CD8-positive, alpha-beta memory T cell (primary cell): ENCODE results near the gene MIB2. TPM values are rescaled to one million over a fixed set of nuclear protein-coding genes. Genes with fewer than 3 reads are reported as not detected.
"Not testable (repeated sequence)": the region's sequence is repeated elsewhere in the genome, so short reads cannot be mapped to it uniquely, and the experiment has no call there.

ENCODE experiments used
- CTCF ChIA-PET: fragments of 350-600 bp; sonication (Branson Sonifier 250); formaldehyde crosslinking; loops from one replicate; lab custom pipeline; 2021; ENCODE audit warnings: antibody characterized with exemption; lab: Charles Lee
- POLR2A ChIA-PET: fragments of 350-600 bp; sonication (Branson Sonifier 250); formaldehyde crosslinking; loops from one replicate; lab custom pipeline; 2021; ENCODE audit warnings: antibody characterized with exemption; lab: Charles Lee
- DNase-seq, 5 donors: peaks; one replicate each; pipeline versions ENCODE4 v3.0.0 to v3.0.0-alpha.2; 2020 to 2022; ENCODE audit warnings: mixed read lengths in 1 of 5
- H3K27ac ChIP-seq: one replicate; pipeline ENCODE4 v1.7.0; 2013; ENCODE audit warnings: low read depth, mild to moderate bottlenecking, low read length, moderate library complexity
- H3K27me3 ChIP-seq: 2 replicates; pipeline ENCODE4 v1.7.0; 2013; ENCODE audit warnings: low read length, mild to moderate bottlenecking; ENCODE audit not compliant: insufficient read depth, poor library complexity, severe bottlenecking
- H3K36me3 ChIP-seq: 2 replicates; pipeline ENCODE4 v1.7.0; 2013; ENCODE audit warnings: mild to moderate bottlenecking, low read length, moderate library complexity; ENCODE audit not compliant: insufficient read depth
- H3K4me1 ChIP-seq: 2 replicates; pipeline ENCODE4 v1.7.0; 2013; ENCODE audit warnings: mild to moderate bottlenecking, low read length, moderate library complexity; ENCODE audit not compliant: insufficient read depth
- H3K4me3 ChIP-seq: 2 replicates; pipeline ENCODE4 v1.7.0; 2013; ENCODE audit warnings: mild to moderate bottlenecking, low read length
- H3K9me3 ChIP-seq: 2 replicates; pipeline ENCODE4 v1.7.0; 2013; ENCODE audit warnings: mild to moderate bottlenecking, low read length
- H3K27ac Mint-ChIP-seq, 8 donors: one replicate each; pipeline ENCODE4 v1.8.0; 2020 to 2021; ENCODE audit warnings: mixed read lengths in 8 of 8, mild to moderate bottlenecking in 6 of 8, inconsistent platforms in 3 of 8, moderate library complexity in 3 of 8
- H3K27me3 Mint-ChIP-seq, 2 donors: one replicate each; pipeline ENCODE4 v1.8.0; 2020 to 2021; ENCODE audit warnings: mixed read lengths in 2 of 2, mild to moderate bottlenecking in 1 of 2, moderate library complexity in 1 of 2
- H3K36me3 Mint-ChIP-seq, 3 donors: one replicate each; pipeline ENCODE4 v1.8.0; 2020 to 2021; ENCODE audit warnings: mixed read lengths in 3 of 3, inconsistent platforms in 1 of 3, mild to moderate bottlenecking in 1 of 3
- H3K4me1 Mint-ChIP-seq, 3 donors: one replicate each; pipeline ENCODE4 v1.8.0; 2020 to 2021; ENCODE audit warnings: mixed read lengths in 3 of 3, inconsistent platforms in 1 of 3, mild to moderate bottlenecking in 1 of 3
- H3K4me3 Mint-ChIP-seq, 7 donors: one replicate each; pipeline ENCODE4 v1.8.0; 2020 to 2021; ENCODE audit warnings: mixed read lengths in 7 of 7, mild to moderate bottlenecking in 6 of 7, moderate library complexity in 4 of 7, inconsistent platforms in 2 of 7
- H3K9me3 Mint-ChIP-seq, 5 donors: one replicate each; pipeline ENCODE4 v1.8.0; 2020 to 2022; ENCODE audit warnings: mixed read lengths in 5 of 5, mild to moderate bottlenecking in 3 of 5, moderate library complexity in 2 of 5, inconsistent platforms in 1 of 5
- polyA plus RNA-seq: library from polyadenylated mRNA; unstranded; fragments of 300-500 nt; fragmentation: Illumina TruSeq; gene quantifications from one replicate; pipeline ENCODE4 v1.2.3, GENCODE V29; 2021
- total RNA-seq, 2 experiments: library from RNA; stranded (reverse); gene quantifications; one replicate each; pipeline ENCODE4 v1.2.3, GENCODE V29; 2021

Gene MIB2
- total and polyA plus RNA-seq, 3 experiments from 2014 or later: 40.4 to 46.6 (median 45.7) TPM

DNA sequence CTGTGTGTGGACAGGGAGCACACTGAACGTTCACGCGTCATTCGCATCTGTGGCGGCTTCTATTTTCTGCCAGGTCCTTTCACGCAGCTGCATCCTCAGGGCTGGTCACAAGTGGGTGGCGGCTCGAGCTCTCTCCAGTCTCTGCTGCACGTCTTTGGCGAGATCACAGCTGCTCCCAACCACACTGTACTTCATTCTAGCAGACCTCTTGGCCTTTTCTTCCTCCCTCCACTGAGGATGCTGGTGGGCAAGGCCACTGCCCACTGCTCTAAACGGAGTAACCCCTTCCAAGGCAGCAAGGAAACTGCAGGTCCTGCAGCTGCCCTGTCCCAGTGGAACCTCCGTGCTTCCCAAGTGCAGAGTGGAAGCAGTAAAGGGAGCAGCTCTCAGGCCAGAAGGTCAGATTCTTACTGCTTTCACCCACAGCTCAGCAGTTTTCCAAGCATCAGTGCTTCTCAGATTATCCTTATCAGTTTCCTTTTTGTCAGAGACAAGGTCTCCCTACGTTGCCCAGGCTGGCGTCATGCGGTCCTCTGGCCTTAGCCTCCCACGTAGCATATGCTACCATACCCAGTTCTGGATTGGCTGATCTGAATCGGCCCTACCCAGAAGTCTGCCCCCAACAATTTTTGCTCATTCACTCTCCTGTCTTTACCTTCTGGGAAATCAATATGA is 32.4 kb downstream of the MIB2 start:
- H3K27me3 Mint-ChIP-seq, DNase-seq, H3K4me3 ChIP-seq, POLR2A ChIA-PET, H3K4me1 Mint-ChIP-seq, H3K9me3 ChIP-seq, CTCF ChIA-PET, H3K27ac ChIP-seq, H3K27me3 ChIP-seq, H3K9me3 Mint-ChIP-seq, H3K4me1 ChIP-seq: not testable (repeated sequence)
- Mint-ChIP-seq H3K27ac (peak overlapping the region in 2 of 8 donors; percentile 18 to 64), H3K36me3 (peaks cover 10 to 58% (median 29%) of the 10 kb centered on the region in 3 donors), H3K4me3 (peak overlapping the region in 1 of 7 donors; percentile 42)
- H3K36me3 ChIP-seq: peaks cover 21% of the 10 kb centered on the region

- DNase-seq, H3K9me3 ChIP-seq, H3K9me3 Mint-ChIP-seq, H3K27me3 Mint-ChIP-seq, H3K4me3 ChIP-seq, H3K4me3 Mint-ChIP-seq, POLR2A ChIA-PET, H3K27me3 ChIP-seq, H3K4me1 ChIP-seq, CTCF ChIA-PET, H3K4me1 Mint-ChIP-seq, H3K27ac ChIP-seq: not testable (repeated sequence)
- peaks cover 10 to 62% (median 29%) of the 10 kb centered on the region in 3 donors for H3K36me3 Mint-ChIP-seq
- H3K36me3 ChIP-seq: peaks cover 22% of the 10 kb centered on the region
- H3K27ac Mint-ChIP-seq: peak overlapping the region in 2 of 8 donors; percentile 18 to 64
Measured at GRCh38 chr1:1648265-1648664, 33.0 kb downstream of the MIB2 start.

- H3K27me3 Mint-ChIP-seq, H3K27me3 ChIP-seq, POLR2A ChIA-PET, H3K9me3 Mint-ChIP-seq, H3K4me1 ChIP-seq, H3K9me3 ChIP-seq, CTCF ChIA-PET: not testable (repeated sequence)
- Histone ChIP-seq H3K27ac (peak within 1 kb of the TSS; percentile 92), H3K4me3 (peak within 1 kb of the TSS; percentile 43), H3K36me3 (peaks cover 19% of the 10 kb centered on the region)
- peaks cover 0 to 29% (median 2%) of the 10 kb centered on the region in 3 donors for H3K36me3 Mint-ChIP-seq
- H3K27ac Mint-ChIP-seq: peak within 1 kb of the TSS; percentile 91 to 100 (median 100)
- peak within 1 kb of the TSS; percentile 91 to 99 (median 96) for H3K4me3 Mint-ChIP-seq
- peak; percentile 93 to 98 (median 97) for DNase-seq
- peaks cover 6 to 13% (median 7%) of the 10 kb centered on the region in 3 donors for H3K4me1 Mint-ChIP-seq
Measured at GRCh38 chr1:1658583-1659549, 43.6 kb downstream of the MIB2 start, which contains the start of gene CDK11B. Gene CDK11B (minus strand): TSS chr1:1659004. CDS start chr1:1657485, 1,519 bp downstream.

DNA sequence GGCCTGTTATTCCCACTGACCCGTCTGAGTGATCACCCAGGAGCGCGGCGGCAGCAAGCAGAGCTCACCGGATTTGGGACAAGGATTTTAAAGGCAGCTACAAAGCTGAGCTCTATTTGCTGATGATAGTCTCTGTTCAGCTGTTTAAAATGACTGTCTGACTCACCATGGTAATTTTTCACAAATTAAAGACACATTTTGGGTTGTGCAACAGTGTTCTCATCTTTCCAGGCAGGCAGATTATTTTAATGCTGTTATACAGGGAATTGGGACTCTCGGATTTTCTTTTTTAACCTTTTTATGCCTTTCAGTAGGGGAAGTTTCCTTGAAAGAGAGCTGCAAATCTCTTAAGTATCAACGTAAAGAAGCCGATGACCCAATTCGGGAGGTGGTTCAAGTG is 47.1 kb downstream of the MIB2 start:
- DNase-seq, H3K4me3 ChIP-seq, POLR2A ChIA-PET, H3K27ac Mint-ChIP-seq, H3K27me3 ChIP-seq, CTCF ChIA-PET, H3K9me3 Mint-ChIP-seq, H3K9me3 ChIP-seq, H3K4me1 ChIP-seq, H3K4me3 Mint-ChIP-seq, H3K27ac ChIP-seq, H3K27me3 Mint-ChIP-seq: not testable (repeated sequence)
- peaks cover 6 to 12% (median 7%) of the 10 kb centered on the region in 3 donors for H3K4me1 Mint-ChIP-seq
- peaks cover under 1 to 22% (median 1%) of the 10 kb centered on the region in 3 donors for H3K36me3 Mint-ChIP-seq
- H3K36me3 ChIP-seq: peaks cover 11% of the 10 kb centered on the region

- peaks cover 11% of the 10 kb centered on the region for H3K36me3 ChIP-seq
- POLR2A ChIA-PET, H3K4me1 ChIP-seq, H3K27me3 ChIP-seq, H3K27ac ChIP-seq, H3K9me3 ChIP-seq, H3K4me3 ChIP-seq, H3K27me3 Mint-ChIP-seq, CTCF ChIA-PET, H3K9me3 Mint-ChIP-seq, H3K4me3 Mint-ChIP-seq, DNase-seq: not testable (repeated sequence)
- peak overlapping the region in 4 of 8 donors; percentile 61 to 83 (median 64) for H3K27ac Mint-ChIP-seq
- H3K36me3 Mint-ChIP-seq: peaks cover 3 to 24% (median 4%) of the 10 kb centered on the region in 3 donors
- peaks cover 7 to 13% (median 8%) of the 10 kb centered on the region in 3 donors for H3K4me1 Mint-ChIP-seq
Measured at GRCh38 chr1:1662830-1663560, 47.7 kb downstream of the MIB2 start.

DNA sequence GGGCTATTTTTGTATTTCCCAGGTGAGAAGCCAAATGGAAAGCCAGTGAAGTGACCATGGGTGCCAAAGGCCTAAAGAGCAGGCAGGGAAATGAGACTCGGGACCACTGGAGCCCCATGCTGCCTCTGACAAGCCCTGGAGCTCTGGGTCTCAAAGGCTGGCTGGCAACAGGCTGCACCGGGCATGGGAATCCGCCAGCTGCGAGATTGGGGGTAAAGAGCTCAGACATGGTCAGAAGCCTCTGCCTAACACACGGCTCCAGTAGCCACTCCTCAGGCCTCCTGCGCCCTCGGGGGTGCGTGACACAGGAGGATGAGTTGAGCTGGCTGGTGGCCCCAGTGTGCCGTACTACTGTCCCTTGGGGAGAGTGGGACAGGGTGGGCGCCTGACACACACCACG is 49.0 kb downstream of the MIB2 start:
- H3K27me3 Mint-ChIP-seq, H3K4me1 ChIP-seq, CTCF ChIA-PET, H3K4me1 Mint-ChIP-seq, H3K27me3 ChIP-seq, H3K4me3 Mint-ChIP-seq, H3K4me3 ChIP-seq, H3K27ac ChIP-seq, H3K9me3 Mint-ChIP-seq, POLR2A ChIA-PET, DNase-seq, H3K9me3 ChIP-seq, H3K27ac Mint-ChIP-seq: not testable (repeated sequence)
- peaks cover 11% of the 10 kb centered on the region for H3K36me3 ChIP-seq
- H3K36me3 Mint-ChIP-seq: peaks cover 3 to 28% (median 4%) of the 10 kb centered on the region in 3 donors

GRCh38 chr1:1664941-1665814 is 49.9 kb downstream of the MIB2 start:
- Mint-ChIP-seq H3K9me3 (no peaks in the 10 kb centered on the region), H3K27me3 (no peaks in the 10 kb centered on the region), H3K27ac (peak overlapping the region in 1 of 8 donors; percentile 93), H3K4me3 (no peak overlapping the region), H3K36me3 (peaks cover 3 to 36% (median 4%) of the 10 kb centered on the region in 3 donors), H3K4me1 (peaks cover 3 to 8% (median 7%) of the 10 kb centered on the region in 3 donors)
- ChIA-PET CTCF (interaction anchor here (1.6 kb wide), 1 partner anchor 43 kb away, joined by 4 read pairs; no protein-coding TSS in a partner anchor), POLR2A (no interaction called here)
- no peaks in the 10 kb centered on the region for H3K27me3 ChIP-seq
- no peaks in the 10 kb centered on the region for H3K9me3 ChIP-seq
- DNase-seq: no peak
- no peak overlapping the region for H3K4me3 ChIP-seq
- H3K27ac ChIP-seq: no peak overlapping the region
- H3K4me1 ChIP-seq: no peaks in the 10 kb centered on the region
- peaks cover 11% of the 10 kb centered on the region for H3K36me3 ChIP-seq
